Brain microvascular endothelial cell (primary cell): ENCODE measurements around the gene TMSB4X.

Experiments used
- DNase-seq: peaks from one replicate; pipeline ENCODE4 v3.0.0-alpha.2; 2020
- H3K27ac ChIP-seq: fragments of 250-450 bp; sonication (Bioruptor Pico); 2 replicates; pipeline ENCODE4 v1.5.1; 2020; ENCODE audit warnings: mild to moderate bottlenecking, moderate library complexity
- H3K27me3 ChIP-seq: fragments of 250-450 bp; sonication (Bioruptor Pico); replicated peaks from 2 replicates; pipeline ENCODE4 v1.5.1; 2020; ENCODE audit warnings: mild to moderate bottlenecking
- H3K36me3 ChIP-seq: fragments of 250-450 bp; sonication (Bioruptor Pico); replicated peaks from 2 replicates; pipeline ENCODE4 v1.5.1; 2020; ENCODE audit warnings: mild to moderate bottlenecking
- H3K4me3 ChIP-seq: 2 replicates; pipeline ENCODE4 v1.5.1; 2011; ENCODE audit warnings: low read depth, mild to moderate bottlenecking, control low read depth, low read length, moderate library complexity
- in situ Hi-C: cut with HindIII; loops from 2 replicates; pipeline ENCODE4 v1.10.0; 2017; ENCODE audit warnings: low sequenced_read_pairs, low pct_ligation_motif_present
- TF ChIP-seq, protein P1 (sequence below): IDR thresholded peaks from 2 replicates; pipeline ENCODE4 v1.5.1; 2011; ENCODE audit warnings: low read depth, mild to moderate bottlenecking, moderate library complexity, low read length, control low read depth, inconsistent platforms; ENCODE audit errors: missing control alignments

Gene TMSB4X

DNA sequence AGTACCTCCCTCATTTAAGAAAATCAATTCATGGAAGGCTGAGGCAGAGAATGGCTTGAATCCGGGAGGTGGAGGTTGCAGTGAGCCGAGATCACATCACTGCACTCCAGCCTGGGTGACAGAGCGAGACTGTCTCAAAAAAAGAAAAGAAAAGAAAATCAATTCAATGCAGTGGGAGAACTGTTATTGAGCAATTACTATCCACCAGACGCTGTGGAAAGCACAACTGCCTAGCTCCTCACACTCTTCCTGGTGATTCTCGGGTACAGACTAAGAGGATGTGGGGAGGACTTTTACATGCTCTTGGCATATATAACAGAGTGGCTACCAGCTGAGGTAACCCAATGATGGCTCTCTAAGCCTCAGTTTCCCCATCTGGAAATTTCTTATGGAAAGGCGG is 2.7 kb upstream of the TMSB4X start:
- H3K4me3 ChIP-seq, result no peak overlapping the region
- in situ Hi-C loops, result no loop called here
- TF ChIP-seq, protein P1, sequence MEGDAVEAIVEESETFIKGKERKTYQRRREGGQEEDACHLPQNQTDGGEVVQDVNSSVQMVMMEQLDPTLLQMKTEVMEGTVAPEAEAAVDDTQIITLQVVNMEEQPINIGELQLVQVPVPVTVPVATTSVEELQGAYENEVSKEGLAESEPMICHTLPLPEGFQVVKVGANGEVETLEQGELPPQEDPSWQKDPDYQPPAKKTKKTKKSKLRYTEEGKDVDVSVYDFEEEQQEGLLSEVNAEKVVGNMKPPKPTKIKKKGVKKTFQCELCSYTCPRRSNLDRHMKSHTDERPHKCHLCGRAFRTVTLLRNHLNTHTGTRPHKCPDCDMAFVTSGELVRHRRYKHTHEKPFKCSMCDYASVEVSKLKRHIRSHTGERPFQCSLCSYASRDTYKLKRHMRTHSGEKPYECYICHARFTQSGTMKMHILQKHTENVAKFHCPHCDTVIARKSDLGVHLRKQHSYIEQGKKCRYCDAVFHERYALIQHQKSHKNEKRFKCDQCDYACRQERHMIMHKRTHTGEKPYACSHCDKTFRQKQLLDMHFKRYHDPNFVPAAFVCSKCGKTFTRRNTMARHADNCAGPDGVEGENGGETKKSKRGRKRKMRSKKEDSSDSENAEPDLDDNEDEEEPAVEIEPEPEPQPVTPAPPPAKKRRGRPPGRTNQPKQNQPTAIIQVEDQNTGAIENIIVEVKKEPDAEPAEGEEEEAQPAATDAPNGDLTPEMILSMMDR, result no peak

DNA sequence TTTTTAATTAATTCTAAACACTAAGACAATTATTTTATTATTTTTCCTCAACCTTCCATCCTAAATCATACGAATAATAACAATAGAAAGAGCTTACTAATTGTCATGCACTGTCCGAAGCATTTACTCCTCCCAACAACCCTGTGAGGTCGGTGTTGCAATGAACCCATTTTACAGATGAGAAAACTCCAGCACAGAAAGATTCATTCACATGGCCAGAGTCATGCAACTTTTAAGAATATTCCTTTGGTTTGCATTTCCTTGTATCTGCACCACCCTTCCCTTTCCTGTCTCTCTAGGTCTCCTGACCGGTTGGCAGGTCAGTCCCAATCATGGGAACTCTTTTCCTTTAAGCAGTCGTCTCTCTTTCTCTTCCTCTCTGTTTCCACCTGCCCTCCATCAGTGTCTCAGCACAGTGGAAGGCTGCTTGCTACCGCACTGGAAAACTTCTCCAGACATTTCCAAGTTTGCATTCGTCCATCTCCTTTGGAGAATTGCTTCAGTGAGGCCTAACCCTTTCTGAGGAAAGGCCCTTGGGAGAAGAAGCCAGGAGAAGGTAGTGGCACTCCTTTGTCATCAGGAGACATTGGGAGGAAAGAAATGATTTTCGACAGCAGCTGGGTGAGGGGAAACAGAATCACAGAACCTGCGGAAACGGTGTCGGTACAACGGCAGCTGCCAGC is 1.9 kb upstream of the TMSB4X start:
- in situ Hi-C loops, result no loop called here
- H3K27ac ChIP-seq, result no peak overlapping the region
- H3K4me3 ChIP-seq, result no peak overlapping the region
- H3K27me3 ChIP-seq, result no peaks in the 10 kb centered on the region
- TF ChIP-seq, protein P1, result no peak
- H3K36me3 ChIP-seq, result peaks cover 23% of the 10 kb centered on the region
- no peak for DNase-seq

More for the DNA sequence above, 2.7 kb upstream of the TMSB4X start:
- Histone ChIP-seq H3K27me3 (no peaks in the 10 kb centered on the region), H3K36me3 (peaks cover 21% of the 10 kb centered on the region), H3K27ac (no peak overlapping the region)
- no peak for DNase-seq

DNA sequence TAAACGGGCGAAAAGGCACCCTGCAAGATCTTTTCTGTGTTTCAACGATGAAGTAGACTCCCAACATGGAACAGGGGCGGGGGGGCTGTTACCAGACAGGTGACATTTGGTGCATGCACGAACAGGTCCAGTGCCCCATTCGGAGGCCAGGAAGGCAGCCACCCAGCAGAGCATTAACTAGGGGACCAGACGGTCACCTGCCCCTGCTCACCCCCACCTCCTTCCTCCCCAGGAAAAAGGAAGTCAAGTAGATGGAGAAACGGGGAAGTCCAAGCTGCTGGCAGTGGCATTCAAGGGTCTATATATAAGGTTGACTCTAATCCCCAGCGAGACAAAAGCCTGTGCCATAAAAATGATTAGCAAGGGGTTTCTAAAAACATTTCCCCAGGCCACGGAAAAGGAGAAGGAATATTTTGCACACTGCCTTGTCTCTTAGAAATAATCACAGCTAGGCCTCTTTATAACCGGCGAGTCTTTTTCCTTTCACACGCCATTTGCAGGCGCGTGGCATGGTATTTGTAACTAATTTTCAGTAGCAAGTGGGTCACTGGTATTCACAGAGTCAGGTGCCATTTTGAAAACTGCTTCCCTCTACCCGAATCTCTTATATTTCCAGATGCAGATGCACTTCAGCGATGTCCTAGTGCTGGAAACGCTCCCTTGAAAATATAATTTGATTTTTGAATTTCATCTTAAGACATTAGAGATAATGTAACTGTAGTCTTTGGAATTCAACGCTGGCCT is 1.2 kb upstream of the TMSB4X start:
- DNase-seq, result no peak
- in situ Hi-C loops, result no loop called here
- Histone ChIP-seq H3K4me3 (no peak overlapping the region), H3K27me3 (no peaks in the 10 kb centered on the region), H3K27ac (peak overlapping the region; percentile 93), H3K36me3 (peaks cover 23% of the 10 kb centered on the region)
- TF ChIP-seq, protein P1, result no peak

DNA sequence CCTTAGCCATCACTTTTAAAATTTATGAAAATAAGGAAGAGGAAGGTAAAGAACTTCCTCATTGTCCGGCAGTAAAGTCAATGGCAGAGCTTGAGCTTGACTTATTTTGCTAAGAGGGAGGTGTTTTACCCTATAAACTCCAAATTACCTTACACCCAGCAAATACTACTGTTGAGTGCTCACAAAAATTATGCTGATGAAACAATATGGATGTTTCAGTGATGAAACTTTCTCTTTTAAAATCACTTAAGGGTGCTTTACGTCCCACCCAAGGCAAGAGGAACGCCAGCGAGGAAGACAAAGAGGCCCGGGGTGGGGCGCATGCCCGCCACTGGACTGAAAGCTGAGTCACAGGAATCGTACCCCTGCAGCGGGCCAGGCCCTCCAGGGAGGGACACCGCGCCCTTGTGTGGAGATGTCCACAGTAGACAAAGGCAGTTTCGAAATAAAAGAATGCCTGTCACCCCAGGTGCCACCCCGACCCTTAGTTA is 560 bp upstream of the TMSB4X start:
- in situ Hi-C loops, result no loop called here
- no peak for DNase-seq

DNA sequence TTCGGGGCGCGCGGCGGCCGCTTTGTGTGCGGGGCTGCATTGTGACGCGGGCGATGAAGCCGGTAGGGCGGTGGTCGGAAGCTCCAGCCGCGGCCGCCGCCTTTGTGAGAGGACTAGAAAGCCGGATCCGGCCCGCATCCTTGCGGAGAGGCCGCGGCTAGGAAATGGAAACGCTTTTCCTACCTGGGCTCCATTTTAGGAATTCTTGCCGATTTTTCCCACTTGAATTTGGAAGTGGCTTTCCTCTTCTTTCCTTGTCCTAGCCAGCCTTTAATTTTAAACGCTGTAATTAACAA is 708 bp downstream of the TMSB4X start:
- H3K36me3 ChIP-seq, result peaks cover 23% of the 10 kb centered on the region
- in situ Hi-C loops, result no loop called here
- H3K27ac ChIP-seq, result peak overlapping the region; percentile 93
- peak overlapping the region; percentile 84 for H3K4me3 ChIP-seq
- TF ChIP-seq, protein P1, result no peak
- no peaks in the 10 kb centered on the region for H3K27me3 ChIP-seq
- DNase-seq, result no peak

More for the DNA sequence above, 560 bp upstream of the TMSB4X start:
- peaks cover 23% of the 10 kb centered on the region for H3K36me3 ChIP-seq
- H3K27me3 ChIP-seq, result no peaks in the 10 kb centered on the region
- TF ChIP-seq, protein P1, result no peak
- H3K27ac ChIP-seq, result peak overlapping the region; percentile 93
- H3K4me3 ChIP-seq, result peak overlapping the region; percentile 84
